Measurements from ENCODE around the gene ZNF746. TPM values are rescaled to one million over a fixed set of nuclear protein-coding genes. Genes with fewer than 3 reads are reported as not detected.

Gene ZNF746
- total and polyA plus RNA-seq, 4 donors: 8.9 to 25.1 (median 17.1) TPM

DNA sequence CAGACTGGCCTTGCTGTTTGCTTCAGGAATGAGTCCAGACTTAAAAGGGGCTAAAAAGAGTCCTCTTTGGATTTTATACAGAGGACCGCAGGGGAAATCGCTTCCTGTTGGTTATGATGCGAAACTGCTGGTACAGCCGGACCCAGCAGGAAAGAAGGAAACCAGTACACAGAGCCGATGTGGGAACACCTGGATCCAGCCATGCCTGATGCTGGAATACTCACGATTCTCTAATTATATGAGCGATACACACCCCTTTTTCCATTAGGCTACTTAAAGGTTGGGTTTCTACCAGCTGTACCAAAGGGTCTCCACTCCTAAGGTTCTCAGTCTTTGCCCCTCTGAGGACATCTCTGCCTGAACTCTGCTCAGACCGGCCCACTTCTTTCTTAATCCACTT lies 64.5 kb downstream of the ZNF746 start:
- no peak for ATAC-seq (ENCODE audit: insufficient read depth, low FRiP score)
- Histone ChIP-seq H3K9ac (ENCODE audit: insufficient read depth in 1 of 2, low read length in 2 of 2) (no peak overlapping the region), H3K27me3 (ENCODE audit: control insufficient read depth in 3 of 3, insufficient read depth in 3 of 3, low read length in 2 of 3) (no peaks in the 10 kb centered on the region), H3K27ac (ENCODE audit: low read depth in 1 of 2, low read length in 1 of 2) (no peak overlapping the region), H3K36me3 (ENCODE audit: control insufficient read depth in 4 of 4, insufficient read depth in 4 of 4, low read length in 4 of 4) (peaks cover 0 to 28% (median 13%) of the 10 kb centered on the region in 4 donors), H3K4me3 (no peak overlapping the region), H3K4me1 (ENCODE audit: control insufficient read depth in 5 of 5, insufficient read depth in 5 of 5, low read length in 5 of 5) (no peaks in the 10 kb centered on the region), H3K9me3 (ENCODE audit: control insufficient read depth in 4 of 4, insufficient read depth in 3 of 4, low read length in 3 of 4) (peaks cover 0 to 6% (median 0%) of the 10 kb centered on the region in 4 donors)
- TF ChIP-seq, protein P1, sequence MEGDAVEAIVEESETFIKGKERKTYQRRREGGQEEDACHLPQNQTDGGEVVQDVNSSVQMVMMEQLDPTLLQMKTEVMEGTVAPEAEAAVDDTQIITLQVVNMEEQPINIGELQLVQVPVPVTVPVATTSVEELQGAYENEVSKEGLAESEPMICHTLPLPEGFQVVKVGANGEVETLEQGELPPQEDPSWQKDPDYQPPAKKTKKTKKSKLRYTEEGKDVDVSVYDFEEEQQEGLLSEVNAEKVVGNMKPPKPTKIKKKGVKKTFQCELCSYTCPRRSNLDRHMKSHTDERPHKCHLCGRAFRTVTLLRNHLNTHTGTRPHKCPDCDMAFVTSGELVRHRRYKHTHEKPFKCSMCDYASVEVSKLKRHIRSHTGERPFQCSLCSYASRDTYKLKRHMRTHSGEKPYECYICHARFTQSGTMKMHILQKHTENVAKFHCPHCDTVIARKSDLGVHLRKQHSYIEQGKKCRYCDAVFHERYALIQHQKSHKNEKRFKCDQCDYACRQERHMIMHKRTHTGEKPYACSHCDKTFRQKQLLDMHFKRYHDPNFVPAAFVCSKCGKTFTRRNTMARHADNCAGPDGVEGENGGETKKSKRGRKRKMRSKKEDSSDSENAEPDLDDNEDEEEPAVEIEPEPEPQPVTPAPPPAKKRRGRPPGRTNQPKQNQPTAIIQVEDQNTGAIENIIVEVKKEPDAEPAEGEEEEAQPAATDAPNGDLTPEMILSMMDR (IDR thresholded peaks at IDR 0.05; ENCODE audit: control extremely low read depth, extremely low read depth): no peak
- WGBS, 2 donors: 90 to 98% methylated on average over 8 of the region's 8 CpGs
- DNase-seq: no peak

DNA sequence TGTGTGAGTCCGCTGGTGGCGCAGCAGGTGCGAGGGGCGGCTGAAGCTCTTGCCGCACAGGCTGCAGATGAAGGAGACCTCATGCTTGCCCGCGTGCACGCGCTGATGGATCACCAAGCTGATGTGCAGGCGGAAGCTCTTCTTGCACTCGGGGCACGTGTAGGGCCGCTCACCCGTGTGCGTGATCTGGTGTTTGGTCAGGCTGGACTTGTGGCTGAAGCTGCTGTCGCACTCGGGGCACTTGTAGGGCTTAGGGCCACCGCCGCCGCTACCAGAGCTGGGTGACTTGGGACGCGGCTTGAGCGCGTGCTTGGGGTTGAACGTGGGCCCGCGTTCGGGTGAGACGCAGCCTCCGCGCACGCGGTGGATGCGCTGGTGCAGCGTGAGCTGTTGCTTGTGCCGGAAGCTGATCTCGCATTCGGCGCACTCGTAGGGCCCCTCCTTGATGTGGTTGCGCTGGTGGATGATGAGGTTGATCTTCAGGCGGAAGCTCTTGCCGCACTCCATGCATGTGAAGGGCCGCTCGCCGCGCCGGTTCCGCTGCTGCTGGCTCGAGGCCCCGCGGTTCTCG lies 65.4 kb downstream of the ZNF746 start:
- Histone ChIP-seq H3K27ac (ENCODE audit: low read depth in 1 of 2, low read length in 1 of 2) (no peak overlapping the region), H3K9ac (ENCODE audit: insufficient read depth in 1 of 2, low read length in 2 of 2) (no peak overlapping the region), H3K4me3 (no peak overlapping the region), H3K27me3 (ENCODE audit: control insufficient read depth in 3 of 3, insufficient read depth in 3 of 3, low read length in 2 of 3) (no peaks in the 10 kb centered on the region), H3K4me1 (ENCODE audit: control insufficient read depth in 5 of 5, insufficient read depth in 5 of 5, low read length in 5 of 5) (no peaks in the 10 kb centered on the region), H3K9me3 (ENCODE audit: control insufficient read depth in 4 of 4, insufficient read depth in 3 of 4, low read length in 3 of 4) (peaks cover 0 to 6% (median 0%) of the 10 kb centered on the region in 4 donors), H3K36me3 (ENCODE audit: control insufficient read depth in 4 of 4, insufficient read depth in 4 of 4, low read length in 4 of 4) (peaks cover 0 to 28% (median 13%) of the 10 kb centered on the region in 4 donors)
- TF ChIP-seq, protein P1 (IDR thresholded peaks at IDR 0.05; ENCODE audit: control extremely low read depth, extremely low read depth): no peak
- DNase-seq: no peak
- WGBS, 2 donors: 94 to 96% methylated on average over 53 of the region's 53 CpGs
- ATAC-seq (ENCODE audit: insufficient read depth, low FRiP score): no peak

DNA sequence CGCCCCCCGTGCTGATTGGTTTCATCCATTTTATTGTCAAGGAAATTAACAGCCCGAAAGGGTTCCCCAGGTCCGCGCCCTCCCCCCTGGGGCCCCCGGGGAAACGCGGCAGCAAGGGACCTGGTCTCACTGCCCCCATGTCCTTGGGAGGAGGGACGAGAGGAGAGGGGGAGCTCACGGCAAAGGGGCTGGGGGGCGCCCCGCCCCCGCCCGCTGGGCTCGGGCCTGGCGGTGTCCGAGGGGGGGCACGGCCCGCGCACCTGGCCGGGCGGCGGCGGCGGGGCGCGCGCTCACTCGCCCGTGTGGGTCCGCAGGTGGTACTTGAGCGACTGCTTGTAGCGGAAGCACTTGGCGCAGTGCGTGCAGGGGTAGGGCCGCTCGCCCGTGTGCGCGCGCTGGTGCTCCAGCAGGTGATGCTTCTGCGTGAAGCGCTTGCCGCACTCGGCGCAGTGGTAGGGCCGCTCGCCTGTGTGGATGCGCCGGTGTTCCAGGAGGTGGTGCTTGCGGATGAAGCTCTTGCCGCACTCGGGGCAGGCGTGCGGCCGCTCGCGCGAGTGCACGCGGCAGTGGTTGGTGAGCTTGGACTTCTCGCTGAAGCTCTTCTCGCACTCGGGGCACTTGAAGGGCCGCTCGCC lies 66.0 kb downstream of the ZNF746 start:
- TF ChIP-seq, protein P1 (IDR thresholded peaks at IDR 0.05; ENCODE audit: control extremely low read depth, extremely low read depth): no peak
- DNase-seq: no peak
- Histone ChIP-seq H3K9ac (ENCODE audit: insufficient read depth in 1 of 2, low read length in 2 of 2) (no peak overlapping the region), H3K4me3 (no peak overlapping the region), H3K4me1 (ENCODE audit: control insufficient read depth in 5 of 5, insufficient read depth in 5 of 5, low read length in 5 of 5) (no peaks in the 10 kb centered on the region), H3K27ac (ENCODE audit: low read depth in 1 of 2, low read length in 1 of 2) (no peak overlapping the region), H3K9me3 (ENCODE audit: control insufficient read depth in 4 of 4, insufficient read depth in 3 of 4, low read length in 3 of 4) (peaks cover 0 to 6% (median 0%) of the 10 kb centered on the region in 4 donors), H3K27me3 (ENCODE audit: control insufficient read depth in 3 of 3, insufficient read depth in 3 of 3, low read length in 2 of 3) (no peaks in the 10 kb centered on the region), H3K36me3 (ENCODE audit: control insufficient read depth in 4 of 4, insufficient read depth in 4 of 4, low read length in 4 of 4) (peaks cover 0 to 28% (median 13%) of the 10 kb centered on the region in 4 donors)
- WGBS, 2 donors: 93 to 97% methylated on average over 65 to 66 of the region's 66 CpGs
- ATAC-seq (ENCODE audit: insufficient read depth, low FRiP score): no peak
